Putamen (tissue), 1 donor: ENCODE data around the gene IGDCC3.

Source experiments
- DNase-seq: peaks from one replicate; pipeline ENCODE4 v3.0.0-alpha.2; 2016; ENCODE audit warnings: low spot score

Gene IGDCC3

DNA sequence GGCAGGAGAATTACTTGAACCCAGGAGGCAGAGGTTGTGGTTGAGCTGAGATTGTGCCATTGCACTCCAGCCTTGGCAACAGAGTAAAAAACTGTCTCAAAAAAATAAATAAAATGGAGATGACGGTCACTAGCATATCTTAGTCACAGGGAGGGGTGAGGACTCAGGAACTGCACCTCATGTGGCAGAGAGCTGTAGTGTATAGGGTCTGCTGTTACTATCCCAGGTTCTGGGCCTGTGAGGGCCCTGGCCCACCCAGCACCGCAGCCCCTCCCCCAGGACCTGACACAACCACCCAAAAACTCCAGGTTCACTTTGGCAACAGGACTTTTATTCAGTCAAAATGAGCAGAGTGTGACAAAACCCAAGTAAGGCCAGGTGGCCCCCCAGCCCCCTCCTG is 51.0 kb downstream of the IGDCC3 start:
- DNase-seq: no peak

DNA sequence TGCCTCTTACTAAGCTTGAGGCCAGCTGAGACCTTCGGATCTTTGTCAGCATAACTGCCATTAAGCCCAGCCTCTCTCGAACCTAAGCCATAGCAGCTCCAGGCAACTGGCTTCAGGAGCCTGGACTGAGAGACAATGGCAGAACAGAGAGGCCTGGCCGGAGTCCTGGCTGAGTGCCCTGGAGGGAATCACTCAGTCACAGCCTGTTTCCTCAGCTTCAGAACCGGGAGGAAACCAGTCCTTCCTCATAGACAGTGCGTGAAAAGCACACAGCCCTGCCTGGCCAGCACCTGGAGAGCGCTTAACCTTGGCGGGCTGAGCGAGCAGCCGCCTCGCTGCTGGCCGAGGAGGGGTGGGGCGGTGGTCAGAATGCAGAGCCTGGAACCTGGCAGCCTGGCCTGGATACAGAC is 51.7 kb downstream of the IGDCC3 start:
- DNase-seq: peak; percentile 67

DNA sequence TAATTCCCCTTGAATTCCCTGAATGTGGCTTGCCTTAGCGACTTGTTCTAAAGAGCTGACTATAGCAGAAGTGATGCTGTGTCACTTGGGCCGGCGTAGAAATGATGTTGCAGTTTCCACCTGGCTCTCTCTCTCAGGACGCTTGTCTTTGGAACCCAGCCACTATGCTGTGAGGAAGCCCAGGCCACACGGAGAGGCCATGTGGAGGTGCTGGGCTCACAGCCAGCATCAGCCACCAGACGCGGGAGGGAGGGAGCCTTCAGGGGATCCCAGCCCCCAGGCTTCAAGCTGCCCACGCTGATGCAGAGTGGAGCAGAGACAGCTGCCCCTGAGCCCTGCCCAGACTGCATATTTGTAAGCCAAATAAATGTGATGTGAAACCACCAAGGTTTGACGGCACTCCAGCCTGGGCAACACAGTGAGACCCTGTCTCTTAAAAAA is 54.7 kb downstream of the IGDCC3 start:
- no peak for DNase-seq

DNA sequence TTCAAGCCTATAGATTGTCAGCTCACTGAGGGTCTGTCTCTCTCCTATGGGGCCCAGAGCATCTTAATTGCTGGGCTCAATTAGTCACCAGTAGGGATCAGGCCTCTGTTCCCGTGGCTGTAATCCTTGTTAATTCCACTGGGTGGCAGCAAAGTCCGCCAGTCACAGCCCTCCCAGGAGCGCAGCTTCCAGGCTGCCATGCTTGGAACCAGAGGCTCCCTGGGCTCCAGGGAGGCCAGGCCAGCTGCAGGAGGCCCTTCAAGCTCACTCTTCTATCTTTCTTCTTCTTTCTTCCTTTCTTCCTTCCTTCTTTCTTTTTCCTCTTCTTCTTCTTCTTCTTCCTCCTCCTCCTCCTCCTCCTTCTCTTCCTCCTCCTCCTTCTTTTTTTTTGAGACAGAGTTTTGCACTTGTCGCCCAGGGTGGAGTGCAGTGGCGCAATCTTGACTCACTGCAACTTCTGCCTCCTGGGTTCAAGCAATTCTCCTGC is 58.9 kb downstream of the IGDCC3 start:
- DNase-seq: peak; percentile 82

DNA sequence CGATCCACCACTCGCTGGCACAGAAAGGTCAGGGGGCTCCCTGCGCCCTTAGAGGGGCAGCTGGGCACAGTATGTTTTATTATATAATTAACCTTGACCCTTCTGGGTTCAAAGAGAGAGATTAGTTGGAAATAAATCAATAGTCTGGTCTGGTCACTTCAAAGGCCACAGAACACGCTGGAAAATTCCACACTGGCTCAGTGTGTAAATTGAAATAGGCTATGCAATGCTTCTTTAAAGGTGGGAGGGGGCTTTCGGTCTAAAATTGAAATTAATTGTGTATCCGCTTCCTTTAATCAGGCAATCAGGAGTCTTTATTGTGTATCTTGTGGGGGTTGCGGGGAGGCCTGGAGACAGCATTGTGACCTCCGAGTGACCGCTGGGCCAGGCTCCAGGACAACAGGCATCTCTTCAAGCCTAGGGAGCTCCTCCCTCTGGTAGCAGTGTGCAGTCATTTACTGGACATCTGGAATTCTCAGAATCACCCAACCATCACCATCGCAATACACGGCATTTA is 65.3 kb downstream of the IGDCC3 start:
- peak; percentile 74 for DNase-seq

DNA sequence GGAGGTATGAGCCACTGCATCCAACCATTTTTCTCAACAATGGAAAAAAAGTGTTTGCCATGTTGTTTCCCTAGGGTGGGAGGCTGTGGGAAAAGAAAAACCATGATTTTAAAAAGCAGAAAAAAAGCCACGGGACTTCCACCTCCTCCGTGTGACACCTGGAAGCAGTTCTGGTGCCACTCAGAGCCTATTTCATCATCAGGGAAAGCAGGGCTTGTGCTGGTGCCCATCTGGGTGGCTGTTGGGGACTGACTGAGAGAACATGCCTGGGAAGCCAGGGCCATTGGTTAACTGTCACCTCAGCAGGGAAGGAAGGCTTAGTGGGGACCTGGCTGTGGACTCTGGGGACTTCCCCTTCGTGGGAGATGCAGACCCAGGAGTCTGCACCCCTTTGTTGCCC is 66.0 kb downstream of the IGDCC3 start:
- DNase-seq: no peak

DNA sequence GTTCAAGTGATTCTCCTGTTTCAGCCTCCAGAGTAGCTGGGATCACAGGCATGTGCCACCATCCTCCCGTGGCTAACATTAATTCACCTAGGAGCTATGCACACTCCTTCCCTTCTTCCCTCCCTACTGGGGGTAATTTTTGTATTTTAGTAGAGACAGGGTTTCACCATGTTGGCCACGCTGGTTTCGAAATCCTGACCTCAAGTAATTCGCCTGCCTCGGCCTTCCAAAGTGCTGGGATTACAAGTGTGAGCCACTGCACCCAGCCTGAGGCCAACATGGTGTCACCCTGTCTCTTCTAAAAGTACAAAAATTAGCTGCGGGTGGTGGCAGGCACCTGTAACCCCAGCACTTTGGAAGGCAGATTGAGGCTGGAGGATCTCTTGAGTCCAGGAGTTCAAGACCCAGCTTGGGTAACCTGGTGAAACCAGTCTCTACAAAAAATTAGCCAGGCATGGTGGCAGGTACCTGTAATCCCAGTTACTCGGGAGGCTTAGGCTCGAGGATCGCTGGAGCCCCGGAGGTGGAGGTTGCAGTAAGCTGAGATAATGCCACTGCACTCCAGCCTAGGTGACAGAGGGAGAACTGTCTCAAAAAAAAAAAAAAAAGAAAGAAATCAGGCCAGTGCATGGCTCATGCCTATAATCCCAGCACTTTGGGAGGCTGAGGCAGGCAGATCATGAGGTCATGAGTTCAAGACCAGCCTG is 67.2 kb downstream of the IGDCC3 start:
- DNase-seq: no peak

DNA sequence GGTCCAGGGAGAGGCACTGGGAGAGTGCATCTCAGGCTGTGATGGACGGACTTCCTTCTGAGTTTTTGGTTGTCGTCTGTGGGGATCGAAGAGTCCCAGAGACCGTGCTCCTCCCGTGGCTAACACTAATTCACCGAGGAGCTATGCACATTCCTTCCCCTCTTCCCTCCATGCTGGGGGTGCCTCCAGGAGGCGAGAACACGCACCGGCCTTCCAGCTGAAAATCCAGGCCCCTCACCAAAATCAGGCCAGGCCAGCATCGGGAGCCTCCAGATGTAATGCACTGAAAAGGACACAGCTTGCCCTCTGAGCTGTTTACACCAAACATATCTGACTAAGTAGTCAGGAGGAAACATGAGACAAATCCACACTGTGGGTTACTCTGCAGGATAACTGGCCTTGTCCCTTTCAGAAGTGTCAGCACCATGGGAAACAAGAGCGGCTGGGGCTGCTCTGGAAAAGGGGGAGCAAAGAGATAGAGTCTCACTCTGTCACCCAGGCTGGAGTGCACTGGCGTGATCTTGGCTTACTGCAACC is 67.9 kb downstream of the IGDCC3 start:
- no peak for DNase-seq

DNA sequence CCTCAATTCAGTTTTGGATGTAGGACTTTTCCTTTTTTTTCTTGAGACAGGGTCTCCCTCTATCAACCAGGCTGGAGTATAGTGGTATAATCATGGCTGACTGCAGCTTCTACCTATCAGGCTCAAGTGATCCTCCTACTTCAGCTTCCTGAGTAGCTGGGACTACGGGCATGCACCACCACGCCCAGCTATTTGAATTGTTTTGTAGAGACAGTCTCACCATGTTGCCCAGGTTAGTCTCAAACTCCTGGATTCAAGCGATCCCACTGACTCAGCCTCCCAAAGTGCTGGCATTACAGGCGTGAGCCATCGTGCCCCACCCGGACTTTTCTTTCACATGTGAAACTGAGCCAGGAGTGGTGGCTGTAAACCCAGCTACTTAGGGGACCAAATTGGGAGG is 69.8 kb downstream of the IGDCC3 start:
- DNase-seq: no peak

DNA sequence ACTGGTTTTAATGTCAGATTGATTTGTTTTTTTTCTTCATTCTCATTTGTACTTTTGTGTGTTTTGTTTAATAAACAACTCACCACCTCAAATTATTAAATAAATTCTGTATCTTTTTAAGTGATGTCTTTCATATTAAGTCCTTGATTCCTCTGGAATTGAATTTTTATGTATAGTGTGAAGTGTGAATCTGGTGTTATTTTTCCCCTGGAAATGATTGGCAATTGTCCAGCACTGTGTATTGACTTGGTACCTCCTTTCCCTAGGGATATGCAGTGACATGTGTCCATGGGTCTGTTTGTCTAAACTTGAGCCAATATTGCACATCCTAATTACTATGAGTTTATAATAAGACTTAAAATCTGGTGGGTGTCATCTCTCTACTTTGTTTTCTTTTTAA is 71.3 kb downstream of the IGDCC3 start:
- no peak for DNase-seq

DNA sequence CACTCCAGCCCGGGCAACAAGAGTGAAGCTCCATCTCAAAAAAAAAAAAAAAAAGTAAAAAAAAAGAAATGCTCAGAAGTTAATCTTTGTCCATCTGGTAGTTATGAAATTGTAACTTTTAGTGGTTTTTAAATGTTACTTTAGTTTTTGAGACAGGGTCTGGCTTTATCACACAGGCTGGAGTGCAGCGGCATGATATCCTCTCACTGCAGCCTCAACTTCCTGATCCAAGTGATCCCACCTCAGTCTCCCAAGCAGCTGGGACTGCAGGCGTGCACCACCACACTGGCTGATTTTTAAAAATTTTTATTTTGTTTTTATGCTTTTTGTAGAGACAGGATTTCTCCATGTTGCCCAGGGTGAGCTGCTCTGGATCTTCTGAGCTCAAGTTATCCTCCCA is 72.0 kb downstream of the IGDCC3 start:
- DNase-seq: no peak

DNA sequence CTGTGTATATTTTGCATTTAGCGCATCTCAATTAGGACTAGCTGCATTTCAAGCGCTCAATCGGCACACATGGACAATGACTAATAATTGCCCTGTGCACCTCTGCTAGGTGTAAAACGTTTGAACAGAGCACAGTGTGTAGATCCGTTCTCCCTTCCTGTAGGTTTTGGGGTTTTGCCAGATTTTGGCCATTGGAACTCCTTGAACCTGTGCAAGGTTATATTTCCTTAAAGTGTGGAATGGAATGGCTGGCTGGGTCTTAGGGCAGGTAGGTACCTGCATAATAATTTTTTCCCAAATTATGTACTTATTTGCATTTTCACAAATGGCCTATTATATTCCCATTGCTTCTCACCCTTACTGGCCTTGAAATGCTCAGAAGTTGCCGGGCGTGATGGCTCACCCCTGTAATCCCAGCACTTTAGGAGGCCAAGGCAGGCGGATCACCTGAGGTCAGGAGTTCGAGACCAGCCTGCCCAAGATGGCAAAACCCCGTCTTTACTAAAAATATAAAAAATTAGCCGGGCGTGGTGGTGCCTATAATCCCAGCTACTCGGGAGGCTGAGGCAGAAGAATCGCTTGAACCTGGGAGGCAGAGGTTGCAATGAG is 72.5 kb downstream of the IGDCC3 start:
- DNase-seq: no peak

DNA sequence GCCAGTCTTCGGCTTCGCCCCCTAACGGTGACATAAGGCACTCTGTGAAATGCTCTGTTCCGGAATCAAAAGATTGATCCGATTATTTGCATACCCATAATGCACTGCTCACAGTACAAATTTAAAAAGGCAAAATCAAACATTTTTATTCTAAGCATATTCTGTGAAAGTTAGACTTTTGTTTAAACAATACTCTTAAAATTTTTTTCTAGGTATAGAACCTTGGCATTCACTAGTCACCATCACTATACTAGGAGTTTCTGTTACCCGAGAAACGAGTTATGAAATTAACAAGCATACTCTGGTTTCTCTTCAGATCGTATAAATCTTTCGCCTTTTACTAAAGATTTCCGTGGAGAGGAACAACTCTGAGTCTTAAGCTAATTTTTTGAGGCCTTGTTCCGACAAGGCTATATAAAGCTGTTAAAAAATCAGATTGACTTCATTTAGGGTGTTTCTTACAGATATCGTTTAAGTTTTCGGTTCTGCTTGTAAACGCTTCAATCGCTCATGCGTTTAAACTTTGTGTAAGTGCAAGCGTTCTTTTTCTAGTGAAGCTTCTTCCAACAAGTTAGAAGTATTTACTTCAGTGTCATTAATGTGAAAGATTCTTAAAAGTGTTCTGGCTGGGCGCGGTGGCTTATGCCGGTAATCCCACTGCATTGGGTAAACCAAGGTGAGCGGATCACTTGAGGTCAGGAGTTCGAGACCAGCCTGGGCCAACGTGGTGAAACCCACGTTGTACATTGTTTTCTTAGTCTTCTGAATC is 73.2 kb downstream of the IGDCC3 start, which contains the start of gene RNU5B-1:
Gene RNU5B-1, plus strand, starts transcription at position 297 of the 769 bp plus-strand sequence.
- peak; percentile 91 for DNase-seq

DNA sequence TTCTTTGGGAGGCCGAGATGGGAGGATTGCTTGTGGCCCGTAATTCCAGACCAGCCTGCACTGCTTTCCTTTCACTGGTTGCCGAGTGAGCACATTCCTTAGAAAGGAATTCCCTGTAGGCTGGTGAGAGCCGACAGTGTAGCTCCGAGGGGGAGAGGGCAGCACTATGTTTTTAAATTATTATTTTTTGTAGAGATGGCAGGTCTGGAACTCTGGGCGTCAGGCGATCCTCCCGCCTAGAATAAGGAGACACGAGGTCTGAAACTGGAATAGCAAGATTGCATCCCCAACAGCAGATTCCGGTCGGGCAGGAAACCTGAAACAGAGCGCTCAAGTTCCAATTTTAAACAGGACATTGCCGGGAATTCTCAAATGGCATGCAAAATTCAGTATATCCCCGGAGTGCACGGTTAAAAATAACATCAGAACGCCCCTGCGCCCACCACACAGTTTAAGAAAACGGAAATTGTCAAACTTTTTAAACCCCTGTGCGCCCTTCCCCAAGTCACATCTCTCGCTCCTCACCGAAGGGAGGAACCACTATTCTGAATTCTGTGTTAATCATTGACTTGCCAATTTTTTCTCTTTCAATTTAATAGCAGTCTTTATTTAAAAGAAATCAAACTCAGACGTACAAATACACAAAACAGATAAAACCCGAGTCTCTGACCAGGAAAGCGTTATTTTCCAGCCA is 74.0 kb downstream of the IGDCC3 start:
- peak; percentile 73 for DNase-seq

DNA sequence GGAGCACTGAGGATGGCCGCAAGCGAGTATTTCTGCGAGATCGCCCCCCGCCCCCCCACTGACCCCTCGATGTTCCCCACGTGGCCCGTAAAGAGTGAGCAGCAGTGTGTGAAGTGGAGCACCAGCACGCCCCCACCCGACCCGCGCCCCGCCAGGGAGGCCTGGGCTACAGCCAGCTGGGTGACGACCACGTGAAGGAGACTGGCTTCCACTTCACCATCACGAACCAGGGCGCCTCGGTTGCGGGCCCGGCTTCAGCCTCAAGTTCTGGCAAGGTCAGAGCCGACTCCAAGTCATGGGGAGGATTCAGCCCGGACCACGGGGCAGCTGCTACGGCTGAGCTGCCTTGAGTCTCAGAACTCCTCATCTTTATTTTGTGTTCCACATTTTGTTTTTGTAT is 75.7 kb downstream of the IGDCC3 start:
- no peak for DNase-seq

DNA sequence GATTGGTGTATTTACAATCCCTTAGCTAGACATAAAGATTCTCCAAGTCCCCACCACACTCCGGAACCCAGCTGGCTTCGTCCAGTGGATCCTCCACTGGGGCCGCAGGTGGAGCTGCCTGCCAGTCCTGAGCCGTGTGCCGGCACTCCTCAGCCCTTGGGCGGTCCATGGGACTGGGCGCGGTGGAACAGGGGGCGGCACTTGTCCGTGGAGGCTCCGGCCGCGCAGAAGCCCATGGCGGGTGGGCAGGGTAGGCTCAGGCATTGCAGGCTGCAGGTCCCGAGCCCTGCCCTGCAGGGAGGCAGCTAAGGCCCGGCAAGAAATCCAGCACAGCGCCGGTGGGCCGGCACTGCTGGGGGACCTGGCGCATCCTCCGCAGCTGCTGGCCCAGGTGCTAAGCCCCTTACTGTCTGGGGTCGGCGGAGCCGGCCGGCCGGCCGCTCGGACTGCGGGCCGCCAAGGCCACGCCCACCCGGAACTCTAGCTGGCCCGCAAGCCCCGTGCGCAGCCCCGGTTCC is 76.8 kb downstream of the IGDCC3 start:
- DNase-seq: no peak

DNA sequence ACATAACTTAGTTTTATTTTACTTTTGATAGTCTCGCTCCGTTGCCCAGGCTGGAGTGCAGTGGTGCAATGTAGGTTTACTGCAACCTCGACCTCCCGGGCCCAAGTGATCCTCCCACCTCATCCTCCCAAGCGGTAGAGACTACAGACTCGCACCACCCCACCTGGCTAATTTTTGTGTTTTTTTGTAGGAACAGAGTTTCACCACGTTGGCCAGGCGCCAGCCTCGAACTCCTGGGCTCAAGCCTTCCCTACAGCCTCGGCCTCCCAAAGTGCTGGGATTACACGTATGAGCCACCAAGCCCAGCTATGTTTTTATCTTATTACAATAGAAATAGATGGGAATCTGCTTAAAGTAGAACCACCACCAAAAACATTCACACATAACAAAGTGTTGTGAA is 79.1 kb downstream of the IGDCC3 start:
- DNase-seq: no peak

DNA sequence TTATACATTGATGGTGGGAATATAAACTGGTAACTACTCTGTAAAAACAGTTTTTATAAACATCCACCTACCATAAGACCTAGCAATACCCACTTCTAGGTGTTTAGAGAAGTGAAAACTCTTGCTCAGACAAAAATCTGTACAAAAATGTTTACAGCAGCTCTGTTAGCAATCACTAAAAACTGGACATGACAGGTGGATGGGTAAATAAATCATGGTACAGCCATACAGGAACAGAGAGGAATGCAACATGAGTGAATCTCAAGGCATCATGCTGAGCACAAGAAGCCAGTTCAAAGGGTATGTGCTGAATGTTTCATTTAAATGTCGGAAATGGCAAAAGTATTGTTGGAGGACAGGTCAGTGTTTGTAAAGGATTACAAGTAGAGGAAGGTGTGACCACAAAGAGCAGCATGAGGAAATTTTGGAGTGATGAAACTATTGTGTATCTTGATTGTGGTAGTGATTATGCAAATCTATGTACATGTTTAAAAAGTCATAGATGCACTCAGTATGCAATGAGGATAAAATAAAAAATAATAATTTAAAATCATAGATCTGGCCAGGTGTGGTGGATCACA is 84.8 kb downstream of the IGDCC3 start:
- no peak for DNase-seq

DNA sequence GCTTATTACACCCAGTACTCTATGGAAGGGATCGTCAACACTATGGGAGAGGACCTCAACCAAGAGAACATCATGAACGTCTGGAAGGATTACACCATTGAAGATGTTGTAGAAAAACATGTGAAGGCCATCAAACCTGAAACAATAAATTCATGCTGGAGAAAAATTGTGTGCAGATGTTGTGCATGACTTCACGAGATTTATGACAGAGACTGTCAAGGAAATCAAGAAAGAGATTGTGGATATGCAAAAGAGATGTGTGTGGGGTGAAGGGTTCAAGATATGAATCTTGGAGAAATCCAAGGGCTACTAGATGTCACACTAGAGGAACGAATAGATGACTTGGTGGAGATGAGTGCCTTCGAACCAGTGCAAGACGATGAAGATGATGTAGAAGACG is 87.6 kb downstream of the IGDCC3 start:
- DNase-seq: no peak

DNA sequence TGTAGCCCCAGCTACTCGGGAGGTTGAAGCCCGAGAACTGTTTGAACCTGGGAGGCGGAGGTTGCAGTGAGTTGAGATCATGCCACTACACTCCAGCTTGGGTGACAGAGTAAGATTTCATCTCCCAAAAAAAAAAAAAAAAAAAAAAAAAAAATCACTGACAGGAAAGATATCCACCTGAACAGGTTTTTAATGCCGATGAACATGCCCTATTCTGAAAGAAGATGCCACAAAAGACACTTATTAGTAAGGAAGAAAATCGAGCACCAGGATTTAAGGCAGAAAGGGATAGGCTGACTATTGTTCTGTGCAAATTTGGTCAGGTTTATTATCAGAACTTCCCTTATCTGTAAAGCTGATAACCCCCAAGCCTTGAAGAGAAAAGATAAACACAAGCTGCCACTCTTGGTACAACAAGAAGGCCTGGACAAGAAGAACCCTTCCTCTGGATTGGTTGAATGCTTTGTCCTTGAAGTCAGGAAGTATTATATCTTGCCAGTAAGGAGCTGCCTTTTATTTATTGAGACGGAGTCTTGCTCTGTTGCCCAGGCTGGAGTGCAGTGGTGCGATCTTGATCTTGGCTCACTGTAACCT is 88.4 kb downstream of the IGDCC3 start:
- no peak for DNase-seq

DNA sequence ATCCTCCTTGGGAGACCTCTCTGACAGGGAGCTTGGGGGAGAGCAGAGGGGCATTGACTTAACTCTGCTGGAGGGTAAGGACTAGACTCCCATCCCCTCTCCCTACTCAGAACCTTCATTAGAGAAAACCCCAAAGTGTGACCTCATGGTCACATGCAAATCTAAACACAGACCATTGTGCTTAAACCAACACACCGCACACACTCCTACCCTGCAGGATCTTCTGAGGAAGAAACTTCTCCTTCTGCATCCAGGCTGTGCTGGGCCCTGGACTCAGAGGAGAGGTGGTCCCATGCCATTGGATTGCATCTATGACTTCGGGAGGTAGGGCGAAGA is 90.3 kb downstream of the IGDCC3 start:
- no peak for DNase-seq
